Stimulated activated naive CD4-positive, alpha-beta T cell (primary cell): ENCODE results near the gene STMN3.

Experiments used
- DNase-seq, 6 experiments: peaks; one replicate each; lab custom pipeline; 2025; lab: John Stamatoyannopoulos, UW

Gene STMN3

DNA sequence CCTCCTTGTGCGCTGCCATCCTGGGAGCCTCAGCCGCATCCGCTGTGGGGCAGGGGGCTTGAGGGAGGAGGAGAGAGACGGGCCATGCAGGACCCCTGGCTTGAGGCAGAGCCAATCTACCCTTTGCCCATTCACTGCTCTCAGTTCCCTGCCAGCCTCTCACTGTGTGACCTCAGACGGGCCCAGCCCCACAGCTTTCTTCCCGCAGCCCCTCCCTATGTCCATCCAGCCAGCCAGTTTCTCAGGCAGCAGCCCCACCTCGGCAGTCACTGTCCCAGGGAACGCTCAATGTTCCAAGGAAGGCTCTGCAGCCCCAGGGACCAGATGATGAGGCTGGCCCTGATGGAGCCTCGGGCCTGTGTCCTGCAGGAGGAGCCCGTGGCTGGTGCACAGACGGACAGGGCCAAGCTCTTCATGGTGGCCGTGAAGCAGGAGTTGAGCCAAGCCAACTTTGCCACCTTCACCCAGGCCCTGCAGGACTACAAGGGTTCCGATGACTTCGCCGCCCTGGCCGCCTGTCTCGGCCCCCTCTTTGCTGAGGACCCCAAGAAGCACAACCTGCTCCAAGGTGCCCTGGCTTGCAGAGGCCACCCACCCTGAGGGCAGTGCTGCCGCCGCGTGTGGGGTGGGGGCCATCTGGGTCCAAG lies 39.3 kb upstream of the STMN3 start:
- DNase-seq: no peak

GRCh38 chr20:63691711-63692435 lies 38.6 kb upstream of the STMN3 start:
- no peak for DNase-seq

GRCh38 chr20:63690898-63691710 lies 37.9 kb upstream of the STMN3 start:
- no peak for DNase-seq

- no peak for DNase-seq
Observed at GRCh38 chr20:63690003-63690897, 37.0 kb upstream of the STMN3 start.

GRCh38 chr20:63689046-63690002 lies 36.1 kb upstream of the STMN3 start:
- DNase-seq: no peak

DNA sequence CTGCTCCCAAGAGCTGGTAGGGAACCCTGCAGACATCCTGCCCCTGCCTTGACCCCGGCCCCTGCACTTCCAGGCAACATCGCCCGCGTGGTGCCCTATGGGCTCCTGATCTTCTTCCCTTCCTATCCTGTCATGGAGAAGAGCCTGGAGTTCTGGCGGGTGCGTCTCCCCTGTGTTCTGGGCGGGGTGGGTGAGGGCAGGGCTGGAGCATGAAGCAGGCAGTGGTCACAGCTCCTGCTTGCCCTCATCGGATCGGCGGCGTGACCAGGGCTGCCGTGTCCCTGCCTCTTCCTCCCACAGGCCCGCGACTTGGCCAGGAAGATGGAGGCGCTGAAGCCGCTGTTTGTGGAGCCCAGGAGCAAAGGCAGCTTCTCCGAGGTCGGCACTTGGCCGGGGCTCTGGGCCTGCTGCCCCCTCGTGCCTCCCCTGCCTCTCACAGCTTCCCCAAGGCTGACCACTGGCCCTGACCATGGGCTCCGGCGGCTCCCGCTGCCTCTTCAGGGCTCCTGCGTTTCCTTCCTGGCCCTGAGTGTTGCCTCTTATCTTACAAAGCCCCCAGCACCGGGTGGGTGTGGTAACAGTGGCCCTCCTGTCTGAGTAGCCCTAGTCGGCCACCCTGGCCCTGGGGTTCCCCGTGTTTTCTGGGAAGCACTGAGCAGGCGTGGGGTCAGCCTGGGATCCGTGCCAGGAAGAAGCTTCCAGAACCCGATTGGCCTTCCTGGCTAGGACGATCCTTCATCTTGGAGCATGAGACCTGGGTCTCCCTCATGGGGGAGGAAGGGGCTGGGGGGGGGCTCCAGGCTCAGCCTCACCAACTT lies 35.2 kb upstream of the STMN3 start:
- DNase-seq: no peak

- no peak for DNase-seq
Observed at GRCh38 chr20:63687419-63688178, 34.4 kb upstream of the STMN3 start.

GRCh38 chr20:63686492-63687321 lies 33.5 kb upstream of the STMN3 start:
- peak in 2 of 6 experiments; percentile 11 to 12 for DNase-seq

GRCh38 chr20:63686094-63686491 lies 32.9 kb upstream of the STMN3 start:
- DNase-seq: no peak

GRCh38 chr20:63685269-63686026 lies 32.2 kb upstream of the STMN3 start:
- DNase-seq: no peak

- no peak for DNase-seq
Observed at GRCh38 chr20:63682384-63683139, 29.3 kb upstream of the STMN3 start.

DNA sequence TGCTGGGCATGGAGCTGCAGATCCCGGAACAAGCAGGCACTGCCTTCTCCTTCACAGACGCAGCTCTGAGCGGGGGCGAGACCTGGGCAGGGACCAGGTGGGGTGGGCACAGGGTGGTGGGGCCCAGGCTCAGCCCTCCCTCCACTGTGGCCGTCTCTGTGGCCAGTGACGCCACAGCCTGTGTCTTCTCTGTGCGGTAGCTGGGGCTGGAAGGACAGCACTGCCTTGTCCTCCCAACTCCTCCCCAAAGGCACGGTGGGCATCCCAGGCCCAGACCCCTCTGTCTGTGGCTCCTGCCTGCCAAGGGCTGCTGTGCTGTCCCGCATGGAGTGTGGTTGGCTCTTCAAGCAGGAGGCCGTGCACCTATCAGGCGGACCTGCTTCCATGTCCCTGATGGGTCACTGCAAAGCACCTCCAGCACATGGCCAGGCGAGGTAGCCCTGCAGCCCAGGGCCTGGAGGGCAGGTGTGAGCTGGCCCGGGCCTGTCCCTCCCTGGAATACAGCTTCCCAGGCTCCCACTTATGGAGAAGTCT lies 28.5 kb upstream of the STMN3 start:
- DNase-seq: no peak

- DNase-seq: no peak
Observed at GRCh38 chr20:63680857-63681608, 27.8 kb upstream of the STMN3 start.

- no peak for DNase-seq
Observed at GRCh38 chr20:63680427-63680826, 27.2 kb upstream of the STMN3 start.

- no peak for DNase-seq
Observed at GRCh38 chr20:63679799-63680305, 26.6 kb upstream of the STMN3 start.
